Thyroid gland (tissue), 4 donors: ENCODE data around the gene ITM2C. TPM values are rescaled to one million over a fixed set of nuclear protein-coding genes. Genes with fewer than 3 reads are reported as not detected.

Source experiments
- DNase-seq, 2 donors: peaks; one replicate each; pipeline ENCODE4 v3.0.0-alpha.2; 2019
- H3K27ac ChIP-seq, 3 donors: fragments of 200-600 bp; sonication (generic); 1 replicate in 2 of 3; 2 replicates in 1 of 3; pipeline ENCODE4 v1.5.1; 2016 to 2019; ENCODE audit warnings: mild to moderate bottlenecking in 1 of 3, moderate library complexity in 1 of 3
- H3K27me3 ChIP-seq: fragments of 200-600 bp; sonication (generic); one replicate; pipeline ENCODE4 v1.5.1; 2019
- H3K36me3 ChIP-seq, 2 donors: fragments of 200-600 bp; sonication (generic); one replicate each; pipeline ENCODE4 v1.5.1; 2016 to 2019
- H3K4me1 ChIP-seq, 2 donors: fragments of 200-600 bp; sonication (generic); one replicate each; pipeline ENCODE4 v1.5.1; 2017 to 2019
- H3K4me3 ChIP-seq, 3 donors: fragments of 200-600 bp; sonication (generic); replicated peaks in 1 of 3; 1 replicate in 2 of 3; 2 replicates in 1 of 3; pipeline ENCODE4 v1.5.1; 2016; ENCODE audit warnings: mild to moderate bottlenecking in 1 of 3
- H3K9me3 ChIP-seq: fragments of 200-600 bp; sonication (generic); one replicate; pipeline ENCODE4 v1.5.1; 2017
- POLR2A ChIP-seq, 2 donors: fragments of 450-650 bp; IDR thresholded peaks; one replicate each; pipeline ENCODE4 v1.6.1; 2017; ENCODE audit warnings: antibody characterized with exemption in 2 of 2, mild to moderate bottlenecking in 2 of 2, moderate library complexity in 1 of 2
- WGBS, 2 donors: methylation state at CpG; one replicate each; pipeline ENCODE4 v1.1.5; 2017; 5-methylcytosine and 5-hydroxymethylcytosine counted together
- intact Hi-C: fragments of 100-400 bp; cut with DNase I; formaldehyde crosslinking; loops from one replicate; pipeline ENCODE4 v1.15.1; 2023
- total RNA-seq, 4 donors: library from RNA; depleted of rRNA; stranded (reverse); fragments of >200 nt; gene quantifications; one replicate each; pipeline ENCODE4 v1.2.3, GENCODE V29; 2016
- TF ChIP-seq, protein P1 (sequence below), 6 experiments: fragments of 200-600 bp in 3 of 6; fragments of 450-650 bp in 3 of 6; sonication (generic) in 3 of 6; IDR thresholded peaks; one replicate each; pipeline ENCODE4 v1.5.1; 2016 to 2019; ENCODE audit warnings: antibody characterized with exemption in 6 of 6, mild to moderate bottlenecking in 2 of 6, inconsistent platforms in 1 of 6, moderate library complexity in 1 of 6

The ITM2C gene
- total RNA-seq, 4 donors from 2014 or later = 29.2 to 54.0 (median 45.4) TPM

DNA sequence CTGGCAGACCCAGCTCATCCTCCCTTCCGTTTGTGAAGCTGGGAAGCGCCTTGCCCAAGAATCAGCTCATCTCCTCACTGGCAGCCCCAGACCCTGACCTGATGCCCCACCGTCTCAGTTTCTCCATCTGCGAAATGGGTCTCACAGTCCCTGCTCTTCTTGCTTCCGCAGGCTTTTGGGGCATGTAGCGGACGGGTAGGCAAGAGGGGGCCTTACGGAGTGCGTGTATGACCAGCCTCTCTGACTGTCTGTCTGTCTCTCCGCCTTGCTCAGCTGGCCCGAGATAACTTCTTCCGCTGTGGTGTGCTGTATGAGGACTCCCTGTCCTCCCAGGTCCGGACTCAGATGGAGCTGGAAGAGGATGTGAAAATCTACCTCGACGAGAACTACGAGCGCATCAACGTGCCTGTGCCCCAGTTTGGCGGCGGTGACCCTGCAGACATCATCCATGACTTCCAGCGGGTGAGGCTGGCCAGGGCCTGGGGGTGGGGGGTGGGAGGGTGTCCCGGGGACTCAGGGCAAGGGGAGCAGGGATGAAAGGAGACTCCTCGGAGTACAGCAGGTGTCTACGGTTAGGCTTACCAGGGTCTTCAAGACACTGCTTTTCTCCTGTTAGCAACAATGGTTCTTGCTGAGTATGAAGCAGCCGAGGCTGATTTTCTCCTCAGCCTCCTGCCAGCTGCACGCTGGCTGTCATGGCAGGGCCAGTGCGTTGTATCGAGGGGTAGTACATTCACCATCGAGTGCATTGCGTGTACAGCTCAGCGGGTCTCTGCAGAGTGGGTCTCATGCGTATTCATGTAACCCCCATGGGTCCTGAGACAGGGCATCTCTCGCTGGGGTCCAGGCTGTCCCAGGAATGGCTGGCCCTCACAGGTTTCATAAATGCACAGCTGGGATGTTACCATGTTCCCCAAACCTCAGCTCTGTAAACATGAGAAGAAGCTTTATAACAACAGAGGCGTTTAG lies 10.9 kb downstream of the ITM2C start:
- no peaks in the 10 kb centered on the region for H3K9me3 ChIP-seq
- no peaks in the 10 kb centered on the region for H3K36me3 ChIP-seq
- 96 to 98% methylated on average over 34 of the region's 34 CpGs for WGBS, 2 donors
- intact Hi-C loops = no loop called here
- H3K27ac ChIP-seq = no peak overlapping the region
- no peaks in the 10 kb centered on the region for H3K4me1 ChIP-seq
- no peaks in the 10 kb centered on the region for H3K27me3 ChIP-seq
- no peak for DNase-seq
- TF ChIP-seq POLR2A (IDR thresholded peaks at IDR 0.05) = no peak
- TF ChIP-seq, protein P1, sequence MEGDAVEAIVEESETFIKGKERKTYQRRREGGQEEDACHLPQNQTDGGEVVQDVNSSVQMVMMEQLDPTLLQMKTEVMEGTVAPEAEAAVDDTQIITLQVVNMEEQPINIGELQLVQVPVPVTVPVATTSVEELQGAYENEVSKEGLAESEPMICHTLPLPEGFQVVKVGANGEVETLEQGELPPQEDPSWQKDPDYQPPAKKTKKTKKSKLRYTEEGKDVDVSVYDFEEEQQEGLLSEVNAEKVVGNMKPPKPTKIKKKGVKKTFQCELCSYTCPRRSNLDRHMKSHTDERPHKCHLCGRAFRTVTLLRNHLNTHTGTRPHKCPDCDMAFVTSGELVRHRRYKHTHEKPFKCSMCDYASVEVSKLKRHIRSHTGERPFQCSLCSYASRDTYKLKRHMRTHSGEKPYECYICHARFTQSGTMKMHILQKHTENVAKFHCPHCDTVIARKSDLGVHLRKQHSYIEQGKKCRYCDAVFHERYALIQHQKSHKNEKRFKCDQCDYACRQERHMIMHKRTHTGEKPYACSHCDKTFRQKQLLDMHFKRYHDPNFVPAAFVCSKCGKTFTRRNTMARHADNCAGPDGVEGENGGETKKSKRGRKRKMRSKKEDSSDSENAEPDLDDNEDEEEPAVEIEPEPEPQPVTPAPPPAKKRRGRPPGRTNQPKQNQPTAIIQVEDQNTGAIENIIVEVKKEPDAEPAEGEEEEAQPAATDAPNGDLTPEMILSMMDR (IDR thresholded peaks at IDR 0.05) = no peak
- no peak overlapping the region for H3K4me3 ChIP-seq

DNA sequence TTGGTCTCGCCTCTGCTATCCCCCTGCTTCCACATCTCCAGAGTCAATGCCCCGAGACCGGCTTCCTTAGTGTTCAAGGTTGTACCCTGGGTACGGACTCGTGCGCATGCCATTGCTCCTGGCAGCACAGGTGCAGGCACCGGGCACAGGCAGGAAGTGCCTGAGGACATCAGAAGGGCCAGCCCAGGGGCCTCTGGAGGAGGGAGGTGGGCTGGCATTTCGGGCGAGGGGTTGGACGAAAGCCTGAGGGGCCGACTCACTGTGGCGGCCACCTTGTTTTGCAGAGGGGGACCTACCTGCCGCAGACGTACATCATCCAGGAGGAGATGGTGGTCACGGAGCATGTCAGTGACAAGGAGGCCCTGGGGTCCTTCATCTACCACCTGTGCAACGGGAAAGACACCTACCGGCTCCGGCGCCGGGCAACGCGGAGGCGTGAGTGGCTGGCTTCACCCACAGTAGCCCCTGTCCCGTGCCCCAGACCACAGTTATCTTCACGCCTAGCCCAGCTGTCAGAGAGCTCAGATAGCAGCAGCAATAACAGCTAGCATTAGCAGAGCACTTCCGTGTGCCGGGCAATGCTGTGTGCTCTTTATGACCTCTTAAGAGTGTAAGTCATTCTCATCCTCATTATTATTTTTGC lies 12.5 kb downstream of the ITM2C start:
- Histone ChIP-seq H3K9me3 (no peaks in the 10 kb centered on the region), H3K4me1 (no peaks in the 10 kb centered on the region), H3K27ac (no peak overlapping the region), H3K4me3 (no peak overlapping the region), H3K27me3 (no peaks in the 10 kb centered on the region), H3K36me3 (no peaks in the 10 kb centered on the region)
- WGBS, 2 donors = 86 to 96% methylated on average over 20 to 27 of the region's 27 CpGs
- TF ChIP-seq POLR2A (IDR thresholded peaks at IDR 0.05) = no peak
- TF ChIP-seq, protein P1 (IDR thresholded peaks at IDR 0.05) = no peak
- intact Hi-C loops = no loop called here
- DNase-seq = no peak

DNA sequence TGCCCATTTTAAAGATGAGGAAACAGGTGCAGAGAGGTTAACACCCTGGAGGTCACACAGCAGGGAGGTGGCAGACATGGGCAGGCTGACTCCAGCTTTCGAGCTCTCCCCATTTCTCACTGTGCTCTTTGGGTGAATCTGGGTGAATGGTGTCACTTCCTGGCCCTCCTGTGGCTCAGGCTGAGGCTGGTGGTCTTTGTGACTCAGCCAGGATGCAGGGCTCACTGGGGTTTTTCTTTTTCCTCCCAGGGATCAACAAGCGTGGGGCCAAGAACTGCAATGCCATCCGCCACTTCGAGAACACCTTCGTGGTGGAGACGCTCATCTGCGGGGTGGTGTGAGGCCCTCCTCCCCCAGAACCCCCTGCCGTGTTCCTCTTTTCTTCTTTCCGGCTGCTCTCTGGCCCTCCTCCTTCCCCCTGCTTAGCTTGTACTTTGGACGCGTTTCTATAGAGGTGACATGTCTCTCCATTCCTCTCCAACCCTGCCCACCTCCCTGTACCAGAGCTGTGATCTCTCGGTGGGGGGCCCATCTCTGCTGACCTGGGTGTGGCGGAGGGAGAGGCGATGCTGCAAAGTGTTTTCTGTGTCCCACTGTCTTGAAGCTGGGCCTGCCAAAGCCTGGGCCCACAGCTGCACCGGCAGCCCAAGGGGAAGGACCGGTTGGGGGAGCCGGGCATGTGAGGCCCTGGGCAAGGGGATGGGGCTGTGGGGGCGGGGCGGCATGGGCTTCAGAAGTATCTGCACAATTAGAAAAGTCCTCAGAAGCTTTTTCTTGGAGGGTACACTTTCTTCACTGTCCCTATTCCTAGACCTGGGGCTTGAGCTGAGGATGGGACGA lies 13.2 kb downstream of the ITM2C start:
- no peak for TF ChIP-seq POLR2A (IDR thresholded peaks at IDR 0.05)
- TF ChIP-seq, protein P1 (IDR thresholded peaks at IDR 0.05) = no peak
- H3K36me3 ChIP-seq = no peaks in the 10 kb centered on the region
- intact Hi-C loops = no loop called here
- no peaks in the 10 kb centered on the region for H3K27me3 ChIP-seq
- no peak overlapping the region for H3K27ac ChIP-seq
- WGBS, 2 donors = 82 to 88% methylated on average over 20 of the region's 20 CpGs
- DNase-seq = no peak
- H3K4me1 ChIP-seq = no peaks in the 10 kb centered on the region
- no peaks in the 10 kb centered on the region for H3K9me3 ChIP-seq
- H3K4me3 ChIP-seq = no peak overlapping the region

DNA sequence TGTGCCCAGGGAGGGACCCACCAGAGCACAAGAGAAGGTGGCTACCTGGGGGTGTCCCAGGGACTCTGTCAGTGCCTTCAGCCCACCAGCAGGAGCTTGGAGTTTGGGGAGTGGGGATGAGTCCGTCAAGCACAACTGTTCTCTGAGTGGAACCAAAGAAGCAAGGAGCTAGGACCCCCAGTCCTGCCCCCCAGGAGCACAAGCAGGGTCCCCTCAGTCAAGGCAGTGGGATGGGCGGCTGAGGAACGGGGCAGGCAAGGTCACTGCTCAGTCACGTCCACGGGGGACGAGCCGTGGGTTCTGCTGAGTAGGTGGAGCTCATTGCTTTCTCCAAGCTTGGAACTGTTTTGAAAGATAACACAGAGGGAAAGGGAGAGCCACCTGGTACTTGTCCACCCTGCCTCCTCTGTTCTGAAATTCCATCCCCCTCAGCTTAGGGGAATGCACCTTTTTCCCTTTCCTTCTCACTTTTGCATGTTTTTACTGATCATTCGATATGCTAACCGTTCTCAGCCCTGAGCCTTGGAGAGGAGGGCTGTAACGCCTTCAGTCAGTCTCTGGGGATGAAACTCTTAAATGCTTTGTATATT lies 14.0 kb downstream of the ITM2C start:
- WGBS, 2 donors = 81 to 85% methylated on average over 9 to 10 of the region's 10 CpGs
- Histone ChIP-seq H3K36me3 (no peaks in the 10 kb centered on the region), H3K27ac (no peak overlapping the region), H3K27me3 (no peaks in the 10 kb centered on the region), H3K4me3 (no peak overlapping the region), H3K9me3 (no peaks in the 10 kb centered on the region), H3K4me1 (no peaks in the 10 kb centered on the region)
- intact Hi-C loops = no loop called here
- TF ChIP-seq, protein P1 (IDR thresholded peaks at IDR 0.05) = no peak
- TF ChIP-seq POLR2A (IDR thresholded peaks at IDR 0.05) = no peak
- DNase-seq = no peak
